Stimulated activated CD8-positive, alpha-beta memory T cell treated with anti-CD3 and anti-CD28 coated beads, Interleukin-7, amount 100 ng/mL, for 4 hours (primary cell): ENCODE measurements around the gene CDK5RAP3.

Experiments
- DNase-seq, 2 donors: peaks; one replicate each; pipeline ENCODE4 v3.0.0-alpha.2; 2020; ENCODE audit warnings: low read depth in 2 of 2

Gene CDK5RAP3

DNA sequence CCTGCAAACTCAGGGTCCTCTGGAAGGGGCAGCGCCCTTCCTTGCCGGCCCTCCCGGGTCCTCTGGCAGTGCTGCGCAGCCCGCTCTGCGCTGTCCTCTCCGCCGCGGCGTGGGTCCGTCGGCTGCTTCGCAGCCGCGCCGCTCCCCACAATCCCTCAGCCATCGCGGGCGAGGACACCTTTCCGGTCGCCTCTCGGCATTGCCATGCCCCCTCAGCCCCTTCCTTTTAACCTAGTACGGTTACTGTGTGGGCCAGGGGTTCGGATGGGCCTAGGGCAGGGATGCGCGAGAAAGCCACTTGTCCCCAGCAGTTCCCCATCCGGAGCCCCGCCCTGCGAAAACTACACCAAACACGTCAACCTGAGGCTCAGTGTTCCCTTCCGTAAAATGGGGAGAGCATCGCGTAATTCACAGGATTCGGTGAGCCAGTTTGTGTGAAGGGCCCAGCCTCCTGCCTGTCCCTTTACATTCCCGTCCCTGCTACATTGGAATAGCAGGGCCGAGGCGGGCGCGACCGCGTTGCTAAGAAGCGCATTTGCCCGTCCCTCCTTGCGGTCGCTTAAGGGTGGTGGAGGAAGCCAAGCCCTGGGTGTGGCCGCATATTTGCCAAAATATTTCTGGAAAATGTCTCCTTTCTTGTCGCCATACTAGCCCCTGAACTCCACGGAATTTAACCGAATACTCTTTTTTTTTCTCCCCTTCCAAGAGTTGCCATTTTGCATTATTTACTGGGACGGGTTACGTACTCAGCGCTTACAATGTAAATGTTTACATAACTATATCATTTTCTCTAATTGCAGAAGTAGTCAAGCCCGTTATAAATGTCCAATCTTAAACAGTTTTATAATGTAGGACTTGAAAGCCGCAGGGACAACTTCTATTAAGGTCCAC is 53.5 kb downstream of the CDK5RAP3 start:
- peak in 1 of 2 donors; percentile 11 for DNase-seq

DNA sequence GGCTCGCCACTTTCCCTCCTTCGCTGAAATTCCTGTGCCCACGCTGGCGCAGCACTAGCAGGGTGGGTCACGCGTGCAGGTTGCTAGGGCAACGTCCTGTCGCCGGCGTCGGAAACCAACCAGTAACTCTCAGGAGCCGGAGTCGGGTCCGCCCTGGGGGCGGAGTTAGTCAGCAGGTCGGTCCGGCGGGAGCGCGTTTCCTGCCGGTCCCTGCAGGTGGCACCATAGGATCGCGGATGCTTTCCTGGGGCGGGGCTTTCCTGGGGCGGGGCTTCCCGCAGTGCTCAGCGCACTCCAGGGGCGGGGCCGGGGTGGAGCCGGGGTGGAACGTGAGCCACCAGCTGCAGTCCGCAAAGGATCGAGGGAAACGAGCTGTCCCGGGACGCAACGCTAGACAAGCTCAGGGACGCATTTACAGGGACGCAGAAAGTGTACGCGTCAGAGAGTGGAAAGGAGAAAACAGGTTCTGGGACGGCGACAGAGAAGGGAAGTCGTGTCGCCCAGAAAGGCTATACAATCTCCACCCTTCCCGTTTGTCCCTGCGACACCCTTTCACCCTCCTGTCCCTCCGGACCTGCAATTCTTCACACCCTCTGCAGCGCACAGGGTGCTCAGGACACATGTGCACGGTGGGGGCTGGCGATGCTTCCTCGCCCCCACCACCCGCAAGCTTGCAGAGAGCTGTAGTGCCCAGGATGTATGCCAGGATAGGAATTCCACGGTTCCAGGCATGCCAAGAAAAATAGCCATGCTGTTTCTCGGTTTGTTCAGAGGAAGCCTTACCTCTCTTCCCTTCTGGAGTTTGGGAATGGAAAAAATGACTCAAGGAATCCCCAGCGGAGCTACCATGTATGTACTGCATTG is 54.4 kb downstream of the CDK5RAP3 start:
- peak; percentile 93 to 95 for DNase-seq

DNA sequence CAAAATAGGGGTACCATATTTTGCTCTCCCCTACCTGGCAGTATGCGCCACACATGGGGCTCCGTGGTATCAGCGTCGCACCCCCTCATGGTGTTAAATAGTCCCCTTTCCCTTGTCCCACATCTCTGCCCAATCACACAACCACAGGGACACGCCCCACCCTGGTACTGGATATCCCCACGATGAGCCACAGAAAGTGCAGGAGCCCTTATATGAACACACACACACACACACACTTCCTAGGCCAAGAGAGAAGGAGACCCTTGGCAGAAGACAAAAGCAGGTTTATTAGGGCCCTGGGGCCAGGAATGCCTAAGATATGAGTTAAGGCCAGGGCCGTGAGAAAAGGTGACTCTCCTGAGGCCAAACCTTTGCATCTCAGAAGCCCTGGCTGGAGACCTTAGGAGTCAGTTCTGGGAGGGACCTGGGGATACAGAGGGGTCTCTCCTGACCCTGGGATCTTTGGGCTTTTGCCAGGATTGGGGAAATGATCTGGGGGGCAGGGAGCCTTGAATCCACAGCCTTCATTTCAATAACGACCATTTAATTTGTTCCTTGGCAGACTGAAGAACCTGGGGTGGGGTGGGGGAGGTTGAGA is 55.1 kb downstream of the CDK5RAP3 start:
- no peak for DNase-seq

DNA sequence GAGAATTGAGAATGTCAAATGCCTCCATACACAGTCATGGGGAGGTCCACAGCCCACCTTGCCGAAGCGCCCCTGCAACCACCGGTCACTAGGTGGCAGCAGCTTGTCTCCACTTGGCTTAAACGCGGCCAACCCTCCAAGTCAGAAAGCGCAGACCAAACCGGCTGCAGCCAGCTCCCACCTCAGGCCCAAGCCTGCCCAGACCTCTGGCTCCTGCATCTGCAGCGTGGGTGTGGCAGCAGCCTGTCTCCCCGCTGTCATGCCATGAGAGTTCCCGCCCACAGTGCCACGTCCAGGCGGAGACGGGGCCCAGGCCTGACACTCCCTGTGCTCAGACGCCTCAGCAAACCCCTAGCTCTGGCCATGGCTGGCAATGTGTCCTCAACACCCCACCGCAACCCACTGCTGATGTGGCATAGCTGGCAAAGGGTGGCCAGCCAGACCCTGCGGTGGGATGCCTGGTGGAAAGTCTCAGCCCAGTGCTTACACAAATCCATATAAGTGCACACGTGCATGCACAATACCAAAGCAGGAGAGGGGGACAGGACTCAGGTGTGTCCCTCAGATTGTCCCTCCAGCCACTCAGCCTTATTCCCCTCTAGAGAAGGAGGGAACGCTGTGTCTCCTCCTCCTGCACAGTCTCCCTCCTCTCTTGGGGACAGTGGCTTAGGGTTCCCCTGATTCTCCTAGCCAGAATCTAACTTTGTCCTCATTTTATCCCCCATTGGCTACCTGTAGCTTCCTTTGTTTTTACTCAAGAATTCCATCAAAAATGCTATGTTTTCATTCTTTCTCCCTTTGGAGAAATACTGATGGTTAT is 55.8 kb downstream of the CDK5RAP3 start:
- peak; percentile 53 to 57 for DNase-seq

DNA sequence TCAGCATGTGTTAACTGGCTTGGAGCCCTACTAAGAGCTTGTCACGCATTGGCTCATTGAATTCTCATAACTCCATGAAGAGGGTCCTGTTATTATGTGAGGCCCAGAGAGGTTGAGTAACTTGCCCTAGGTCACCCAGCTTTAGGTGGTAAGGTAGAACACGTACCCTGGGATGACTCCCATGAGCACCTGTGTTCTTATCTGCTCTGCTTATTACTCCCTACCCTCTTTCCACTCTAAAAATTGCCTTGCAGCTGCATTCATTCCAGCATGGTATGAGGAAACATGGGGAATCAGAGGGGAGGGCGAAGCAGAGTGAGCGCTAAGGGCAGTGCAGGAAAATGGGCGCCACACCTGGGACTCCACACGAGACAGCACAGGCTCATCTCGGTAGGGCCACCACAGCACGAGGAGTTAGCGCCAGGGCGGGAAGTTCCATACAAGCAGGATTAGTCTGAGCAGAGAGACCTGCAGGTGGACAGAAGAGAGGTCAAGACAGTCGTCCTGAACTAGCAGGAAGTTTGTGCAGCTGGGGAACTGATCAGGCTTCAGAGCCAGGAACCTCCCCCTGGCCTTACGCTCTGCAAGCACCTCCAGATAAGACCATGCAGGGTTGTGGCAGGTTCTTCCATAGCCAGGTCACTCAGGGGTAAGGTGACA is 56.5 kb downstream of the CDK5RAP3 start:
- no peak for DNase-seq

DNA sequence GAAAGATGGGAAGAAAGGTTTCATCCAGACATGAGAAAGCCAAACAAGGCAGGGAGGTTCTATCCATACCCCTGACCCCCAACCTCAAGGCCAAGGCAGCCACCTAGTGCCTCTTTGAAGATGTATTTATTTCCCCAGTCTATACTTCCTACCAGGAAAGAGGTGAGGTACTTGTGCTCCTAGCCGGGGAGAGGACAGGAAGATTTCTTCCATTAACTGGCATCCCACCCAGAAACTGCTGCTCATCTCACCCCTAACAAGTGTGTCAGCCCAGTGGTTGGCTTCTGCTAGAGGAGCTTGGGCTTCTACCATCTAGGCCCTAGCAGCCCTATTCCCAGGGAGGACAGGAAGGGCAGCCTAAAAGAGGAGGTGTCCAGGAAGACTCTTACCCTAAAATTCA is 57.8 kb downstream of the CDK5RAP3 start:
- DNase-seq = no peak

DNA sequence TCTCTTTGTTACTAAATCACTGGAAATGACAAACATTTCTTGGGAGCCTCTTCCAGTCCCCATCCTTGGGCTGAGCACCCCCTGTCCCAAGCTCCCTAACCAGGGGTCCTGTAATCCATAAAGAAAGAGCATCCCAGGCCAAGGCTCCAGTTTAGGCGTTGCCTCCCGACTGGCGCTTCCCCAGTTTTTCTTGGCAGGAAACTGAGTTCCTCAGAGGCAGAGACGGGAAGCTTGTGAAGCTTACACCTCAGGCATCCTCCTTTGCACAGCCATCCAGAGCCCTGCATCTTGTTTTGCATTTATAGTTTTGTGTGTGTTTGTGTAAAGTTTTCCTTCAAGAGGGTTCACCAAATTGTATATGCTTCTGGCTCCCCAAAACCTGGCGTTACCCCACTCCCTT is 59.6 kb downstream of the CDK5RAP3 start:
- no peak for DNase-seq
